Stimulated activated CD4-positive, alpha-beta T cell treated with anti-CD3 and anti-CD28 coated beads, Interleukin-15, amount 100 ng/mL, for 48 hours (primary cell): ENCODE data around the gene JAZF1.
"Not testable (repeated sequence)": the region's sequence is repeated elsewhere in the genome, so short reads cannot be mapped to it uniquely, and the experiment has no call there.

Source experiments
- DNase-seq, 2 donors: peaks; one replicate each; pipeline ENCODE4 v3.0.0-alpha.2; 2020; ENCODE audit warnings: low read depth in 2 of 2

The JAZF1 gene

DNA sequence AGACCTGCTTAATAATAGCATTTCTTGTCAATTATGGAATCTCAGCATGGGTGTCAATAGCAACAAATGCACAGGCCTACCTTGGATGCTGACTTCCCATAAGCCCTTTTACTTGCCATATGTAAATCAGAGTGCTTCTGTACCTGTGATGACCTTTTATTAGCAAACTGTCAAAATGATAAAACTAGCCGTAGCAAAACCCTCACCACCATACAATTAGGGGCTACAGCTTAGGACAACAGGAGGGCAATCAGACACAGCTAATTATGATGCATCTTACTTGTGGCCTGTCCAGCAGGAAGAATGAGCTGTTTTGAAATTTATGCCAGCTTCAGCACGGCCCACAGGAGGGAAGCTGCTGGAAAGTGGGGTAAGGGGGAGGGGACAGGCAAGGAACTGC is 239.1 kb downstream of the JAZF1 start:
- no peak for DNase-seq

GRCh38 chr7:27940341-27940740 is 240.3 kb downstream of the JAZF1 start:
- DNase-seq = no peak

DNA sequence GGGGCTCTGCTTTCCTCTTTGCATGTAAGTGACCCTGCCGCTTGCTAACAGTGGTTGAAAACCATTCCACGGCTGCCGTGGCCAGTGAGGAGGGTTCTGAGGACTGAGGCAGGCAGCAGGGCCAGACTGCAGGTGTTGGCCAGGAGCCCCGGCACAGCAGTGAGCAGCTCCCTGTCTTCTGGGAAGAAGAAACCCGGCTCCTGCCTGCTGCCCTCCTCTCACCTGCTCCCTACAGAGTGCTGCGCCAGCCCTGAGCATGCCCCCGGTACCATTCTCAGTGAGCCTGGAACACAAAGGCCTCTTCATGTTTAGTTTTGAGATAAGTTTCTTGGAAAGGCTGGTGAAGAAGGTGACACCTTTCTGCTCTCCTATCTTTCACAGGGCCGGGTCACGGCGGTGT is 240.7 kb downstream of the JAZF1 start:
- DNase-seq = no peak

GRCh38 chr7:27936768-27937102 is 243.9 kb downstream of the JAZF1 start:
- DNase-seq = no peak

GRCh38 chr7:27936047-27936767 is 244.4 kb downstream of the JAZF1 start:
- no peak for DNase-seq

- no peak for DNase-seq
These were observed 246.7 kb downstream of the JAZF1 start for GRCh38 chr7:27933671-27934565.

DNA sequence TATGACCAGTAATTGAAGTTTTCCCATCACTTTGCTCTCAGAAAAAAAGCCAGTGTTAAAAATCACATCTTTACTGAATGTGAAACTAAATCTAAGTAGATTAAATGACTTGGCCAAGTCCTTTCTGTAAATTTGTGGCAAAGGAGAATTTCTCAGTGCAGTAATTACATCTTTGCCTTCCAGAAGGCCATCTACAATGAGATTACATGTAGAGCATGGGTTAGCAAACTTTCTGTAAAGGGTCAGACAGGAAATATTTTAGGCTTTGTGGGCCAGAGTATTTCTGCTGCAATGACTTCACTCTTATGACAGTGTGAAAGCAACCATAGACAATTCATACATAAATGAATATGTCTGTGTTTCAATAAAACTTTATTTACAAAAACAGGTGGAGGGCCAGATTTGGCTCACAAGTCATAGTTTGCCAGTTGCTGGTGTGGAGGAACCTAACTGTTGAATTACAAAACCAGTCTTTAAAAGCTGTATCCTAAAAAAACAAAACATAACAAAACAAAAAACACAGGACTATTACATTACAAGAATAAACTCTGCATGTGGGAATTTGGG is 249.6 kb downstream of the JAZF1 start:
- DNase-seq = no peak

DNA sequence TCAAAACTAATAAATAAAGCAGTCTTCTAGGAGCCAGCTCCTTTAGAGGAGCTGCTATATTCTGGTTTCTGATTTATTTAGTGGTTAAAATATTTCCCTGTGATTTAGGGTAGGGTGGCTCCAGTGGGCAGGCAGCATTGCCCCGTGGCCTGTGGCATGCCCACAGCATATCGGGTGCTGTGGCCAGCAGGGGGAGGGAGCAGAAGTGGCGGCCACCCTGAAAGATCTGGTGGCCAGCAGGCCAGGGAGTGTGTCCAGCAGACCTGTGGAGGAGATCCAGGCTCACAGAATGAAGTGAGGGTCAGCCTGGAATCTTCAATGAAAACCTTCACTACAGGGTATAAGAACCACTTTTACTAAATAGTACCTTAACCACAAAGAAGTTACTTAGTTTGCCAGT is 251.5 kb downstream of the JAZF1 start:
- no peak for DNase-seq

- DNase-seq = no peak
These were observed 252.6 kb downstream of the JAZF1 start for GRCh38 chr7:27928001-27928400.

DNA sequence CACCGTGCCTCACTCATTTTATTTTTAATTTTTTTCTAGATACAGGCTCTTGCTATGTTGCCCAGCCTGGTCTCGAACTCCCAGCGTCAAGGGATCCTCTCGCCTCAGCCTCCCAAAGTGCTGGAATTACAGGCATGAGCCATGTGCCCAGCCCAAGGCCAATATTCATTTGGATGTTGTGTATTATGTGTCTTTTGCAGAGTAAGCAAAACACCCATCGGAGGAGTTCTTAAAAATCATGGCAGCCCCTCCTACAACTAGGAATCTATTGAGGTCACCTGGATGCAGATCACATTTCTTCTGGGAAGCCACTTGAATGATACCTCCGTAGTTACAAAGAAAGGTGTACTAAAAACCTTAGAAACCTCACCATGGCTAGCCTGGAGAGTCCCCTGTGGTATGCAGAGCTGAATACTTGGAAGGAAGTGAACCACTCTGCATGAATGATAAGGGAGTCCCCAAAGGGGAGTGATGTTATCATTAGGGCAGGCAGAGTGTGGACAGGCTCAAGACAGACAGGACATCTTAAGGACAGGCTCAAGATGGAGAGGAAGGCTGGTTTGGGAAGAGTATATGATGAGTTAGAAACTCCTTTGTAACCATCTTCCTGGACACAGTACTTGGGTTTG is 254.9 kb downstream of the JAZF1 start:
- no peak for DNase-seq

- no peak for DNase-seq
These were observed 257.0 kb downstream of the JAZF1 start for GRCh38 chr7:27923642-27923980.

DNA sequence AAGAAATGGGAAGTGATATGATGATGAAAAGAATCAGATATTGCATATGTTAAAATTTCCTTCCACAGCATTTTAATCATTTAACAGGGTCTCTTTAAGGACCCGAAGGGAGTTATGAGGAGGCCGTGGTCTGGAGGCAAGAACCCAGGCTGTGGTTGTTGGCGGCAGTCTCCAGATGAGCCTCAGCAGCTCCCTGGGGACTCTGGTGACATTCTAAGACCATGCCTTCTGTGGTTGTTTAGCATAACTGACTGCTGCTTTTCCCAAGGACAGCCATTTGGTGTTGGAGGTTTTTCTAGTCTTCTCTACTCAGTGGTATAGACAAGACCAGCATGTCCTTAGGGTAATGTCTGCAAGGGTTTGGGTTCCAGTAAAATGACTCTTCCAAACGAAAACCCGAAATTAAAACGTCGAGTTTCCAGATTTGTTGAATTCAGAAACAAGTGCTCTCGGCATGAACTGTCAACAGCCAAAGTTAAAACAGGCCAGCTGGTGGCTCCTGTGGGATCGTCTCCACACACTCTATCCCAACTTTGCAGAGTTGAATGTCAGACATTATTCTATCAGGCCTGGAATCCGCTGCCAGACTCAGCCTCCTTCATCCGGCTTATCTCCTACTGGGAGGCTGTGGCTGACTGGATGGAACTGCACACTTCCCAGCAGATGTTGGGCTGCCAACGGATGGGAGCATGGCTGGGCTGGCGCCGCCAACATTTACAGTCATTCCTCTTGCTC is 257.5 kb downstream of the JAZF1 start:
- no peak for DNase-seq

- not testable (repeated sequence) for DNase-seq
These were observed 258.2 kb downstream of the JAZF1 start for GRCh38 chr7:27922389-27922788.

GRCh38 chr7:27921081-27921836 is 259.3 kb downstream of the JAZF1 start:
- no peak for DNase-seq

DNA sequence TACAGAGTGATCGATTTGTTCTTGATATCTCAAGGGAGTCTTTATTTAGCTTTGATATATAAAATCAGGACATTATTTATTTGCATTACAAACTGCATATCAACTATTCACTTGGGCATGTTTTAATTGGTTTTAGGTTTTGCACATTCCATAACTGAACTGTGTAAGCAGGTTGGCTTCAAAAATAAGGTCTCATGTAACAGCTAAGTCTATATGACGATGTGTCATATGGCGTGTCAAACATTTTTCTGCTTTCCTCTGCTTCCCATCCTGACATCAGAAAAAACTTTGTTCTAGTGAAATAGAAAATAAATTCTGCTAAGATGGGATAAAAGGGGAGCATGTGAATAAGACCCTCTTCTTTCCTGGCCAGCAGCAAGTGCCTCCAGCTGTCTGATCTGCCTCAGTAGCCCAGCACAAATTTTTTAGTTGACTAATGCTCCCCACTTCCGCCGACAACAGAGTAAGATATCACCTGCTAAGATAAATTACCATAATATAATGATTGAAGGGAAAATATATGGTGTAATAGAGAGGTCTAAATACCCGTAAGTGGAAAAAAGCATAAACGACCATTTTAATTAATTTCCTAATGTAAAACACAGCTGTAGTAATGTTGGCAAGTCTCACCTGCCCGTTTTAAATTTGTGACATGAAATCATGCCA is 260.2 kb downstream of the JAZF1 start:
- DNase-seq = no peak

- DNase-seq = no peak
These were observed 262.1 kb downstream of the JAZF1 start for GRCh38 chr7:27918503-27918902.

- DNase-seq = no peak
These were observed 262.8 kb downstream of the JAZF1 start for GRCh38 chr7:27917774-27918314.

DNA sequence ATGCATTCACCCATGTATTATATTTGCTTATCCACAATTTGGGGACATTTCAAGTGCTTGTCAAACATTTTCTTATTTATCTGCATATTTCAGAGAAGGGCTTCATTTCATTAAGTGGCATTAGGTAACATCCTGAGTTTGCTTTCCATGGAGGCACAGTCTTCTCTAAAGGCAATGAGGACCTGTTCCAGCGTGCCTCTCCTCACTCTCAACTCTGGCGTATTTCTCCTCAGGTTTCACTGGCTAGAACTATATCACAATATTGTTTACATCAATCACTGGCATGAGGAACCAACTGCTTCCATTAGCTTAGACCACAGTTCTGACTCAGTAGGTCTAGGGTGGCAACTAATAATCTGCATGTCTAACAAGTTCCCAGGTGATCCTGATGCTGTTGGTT is 263.5 kb downstream of the JAZF1 start:
- DNase-seq = no peak

DNA sequence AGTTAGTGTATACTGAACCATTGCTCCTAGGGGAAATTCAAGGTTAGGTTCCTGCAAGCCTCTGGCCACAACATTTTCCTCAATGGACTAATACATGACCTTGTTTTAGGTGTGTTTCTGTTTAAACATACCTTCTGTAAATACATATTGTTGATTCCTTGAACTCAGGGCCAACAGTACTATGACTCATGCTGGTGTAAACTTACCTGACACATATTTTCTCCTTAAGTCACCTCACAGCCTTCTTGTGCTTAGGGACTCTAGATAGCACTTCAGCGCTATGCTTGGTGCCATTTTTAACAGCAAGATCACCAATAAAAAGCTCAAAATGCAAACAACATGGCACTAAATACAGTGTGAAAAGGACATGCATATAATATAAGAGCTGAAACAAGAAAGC is 264.2 kb downstream of the JAZF1 start:
- no peak for DNase-seq

DNA sequence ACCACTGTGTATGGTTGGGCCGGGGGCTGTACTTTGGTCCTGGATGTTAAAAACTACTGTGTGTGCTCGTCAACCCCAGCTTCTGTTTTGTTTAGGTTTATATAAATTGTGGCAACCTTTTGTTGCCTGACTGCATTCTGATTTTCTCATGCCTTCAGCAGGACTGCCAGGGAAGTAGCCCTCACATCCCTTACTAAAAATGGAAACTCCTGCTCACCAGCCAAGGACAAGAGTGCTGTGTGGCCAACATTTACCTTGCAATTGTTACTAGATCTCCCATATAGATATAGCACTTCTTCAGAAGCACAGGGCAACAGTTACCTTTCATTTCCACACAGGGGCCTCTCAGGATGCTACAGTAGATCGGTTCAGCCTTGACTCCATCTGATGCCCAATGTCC is 266.2 kb downstream of the JAZF1 start:
- no peak for DNase-seq
